NCI-H524 treated with DMSO at 0.1 percent for 48 hours (cell line): ENCODE results near the gene ZBTB17.
"Not testable (repeated sequence)": the region's sequence is repeated elsewhere in the genome, so short reads cannot be mapped to it uniquely, and the experiment has no call there.

Experiments
- DNase-seq: peaks from one replicate; lab custom pipeline; 2025; lab: John Stamatoyannopoulos, UW

Gene ZBTB17

GRCh38 chr1:15988856-15989736, 13.2 kb upstream of the ZBTB17 start:
- no peak for DNase-seq

- no peak for DNase-seq
Observed at GRCh38 chr1:15985611-15986297, 9.9 kb upstream of the ZBTB17 start.

GRCh38 chr1:15983275-15983674, 7.4 kb upstream of the ZBTB17 start:
- no peak for DNase-seq

- DNase-seq = no peak
Observed at GRCh38 chr1:15981679-15982078, 5.8 kb upstream of the ZBTB17 start.

- not testable (repeated sequence) for DNase-seq
Observed at GRCh38 chr1:15977947-15978346, 2.0 kb upstream of the ZBTB17 start.

GRCh38 chr1:15975358-15975804, 520 bp downstream of the ZBTB17 start:
- no peak for DNase-seq

GRCh38 chr1:15974855-15975254, 1.0 kb downstream of the ZBTB17 start:
- DNase-seq = no peak

GRCh38 chr1:15973772-15974171, 2.1 kb downstream of the ZBTB17 start:
- DNase-seq = no peak

GRCh38 chr1:15972409-15972808, 3.5 kb downstream of the ZBTB17 start:
- no peak for DNase-seq

- DNase-seq = no peak
Observed at GRCh38 chr1:15970911-15971310, 5.0 kb downstream of the ZBTB17 start.

GRCh38 chr1:15969321-15969880, 6.5 kb downstream of the ZBTB17 start:
- DNase-seq = no peak

- DNase-seq = no peak
Observed at GRCh38 chr1:15968172-15968571, 7.7 kb downstream of the ZBTB17 start.

- DNase-seq = no peak
Observed at GRCh38 chr1:15966956-15967344, 9.0 kb downstream of the ZBTB17 start.

- DNase-seq = no peak
Observed at GRCh38 chr1:15966081-15966955, 9.6 kb downstream of the ZBTB17 start.

- DNase-seq = no peak
Observed at GRCh38 chr1:15965228-15965767, 10.6 kb downstream of the ZBTB17 start.

GRCh38 chr1:15963968-15964648, 11.8 kb downstream of the ZBTB17 start:
- DNase-seq = no peak

GRCh38 chr1:15963363-15963967, 12.4 kb downstream of the ZBTB17 start:
- no peak for DNase-seq

GRCh38 chr1:15962671-15963362, 13.1 kb downstream of the ZBTB17 start:
- no peak for DNase-seq

GRCh38 chr1:15962176-15962575, 13.7 kb downstream of the ZBTB17 start:
- no peak for DNase-seq

- no peak for DNase-seq
Observed at GRCh38 chr1:15961492-15961891, 14.4 kb downstream of the ZBTB17 start.
